B cell (primary cell): ENCODE results near the gene KCNIP2. TPM values are rescaled to one million over a fixed set of nuclear protein-coding genes. Genes with fewer than 3 reads are reported as not detected.

Experiments used
- ATAC-seq: fragments of 200-7000 bp; cut with Tn5 transposase; one replicate; pipeline ENCODE4 v1.10.0; 2021; ENCODE audit warnings: low read depth, mild to moderate bottlenecking, moderate number of reproducible peaks, moderate library complexity
- CTCF ChIA-PET: fragments of 350-600 bp; sonication (Branson Sonifier 250); formaldehyde crosslinking; loops from one replicate; lab custom pipeline; 2021; ENCODE audit warnings: antibody characterized with exemption, inconsistent platforms; lab: Charles Lee
- POLR2A ChIA-PET: fragments of 350-600 bp; sonication (Branson Sonifier 250); formaldehyde crosslinking; loops from one replicate; lab custom pipeline; 2021; ENCODE audit warnings: antibody characterized with exemption; lab: Charles Lee
- DNase-seq: peaks from one replicate; pipeline ENCODE4 v3.0.0; 2013
- H2AFZ ChIP-seq: 2 replicates; pipeline ENCODE4 v1.6.1; 2012; ENCODE audit warnings: mild to moderate bottlenecking, low read depth, low read length; ENCODE audit not compliant: insufficient read depth, poor library complexity, severe bottlenecking
- H3K27ac ChIP-seq, 2 donors: 1 replicate in 1 of 2; 2 replicates in 1 of 2; pipeline ENCODE4 v1.5.1; 2012 to 2013; ENCODE audit warnings: low read length in 2 of 2, mild to moderate bottlenecking in 2 of 2, moderate library complexity in 1 of 2
- H3K27me3 ChIP-seq, 4 experiments: fragments of 200-600 bp in 1 of 4; sonication (generic) in 1 of 4; replicated peaks in 1 of 4; 1 replicate in 2 of 4; 2 replicates in 2 of 4; pipeline versions ENCODE4 v1.6.1 to v1.7.0; 2013 to 2016; ENCODE audit warnings: low read length in 3 of 4, mild to moderate bottlenecking in 2 of 4, mixed read lengths in 1 of 4, moderate library complexity in 1 of 4; ENCODE audit not compliant: insufficient read depth in 4 of 4, control insufficient read depth in 3 of 4; ENCODE audit errors: control extremely low read depth in 1 of 4
- H3K36me3 ChIP-seq, 2 experiments: replicated peaks in 1 of 2; 1 replicate in 1 of 2; 2 replicates in 1 of 2; pipeline versions ENCODE4 v1.6.1 to v1.7.1; 2013; ENCODE audit warnings: low read length in 1 of 2; ENCODE audit not compliant: insufficient read depth in 2 of 2, control insufficient read depth in 1 of 2; ENCODE audit errors: control extremely low read depth in 1 of 2, extremely low read depth in 1 of 2
- H3K4me1 ChIP-seq, 2 donors: fragments of 200-600 bp in 1 of 2; sonication (generic) in 1 of 2; 1 replicate in 1 of 2; 2 replicates in 1 of 2; pipeline versions ENCODE4 v1.5.1 to v1.6.1; 2013 to 2017; ENCODE audit warnings: low read length in 2 of 2; ENCODE audit not compliant: control insufficient read depth in 2 of 2, insufficient read depth in 2 of 2
- H3K4me2 ChIP-seq: replicated peaks from 2 replicates; pipeline ENCODE3; 2012; ENCODE audit warnings: mild to moderate bottlenecking, low read depth, low read length; ENCODE audit not compliant: poor library complexity, severe bottlenecking
- H3K4me3 ChIP-seq, 5 experiments: fragments of 200-600 bp in 1 of 5; sonication (generic) in 1 of 5; 1 replicate in 3 of 5; 2 replicates in 2 of 5; pipeline versions ENCODE4 v1.5.1 to v1.7.0; 2011 to 2016; ENCODE audit warnings: low read length in 4 of 5, mild to moderate bottlenecking in 4 of 5, low read depth in 2 of 5, control low read depth in 1 of 5, moderate library complexity in 1 of 5; ENCODE audit not compliant: insufficient read depth in 1 of 5; ENCODE audit errors: control extremely low read depth in 1 of 5, extremely low read depth in 1 of 5
- H3K79me2 ChIP-seq: fragments of 200-600 bp; sonication (generic); one replicate; pipeline ENCODE4 v1.6.0; 2016; ENCODE audit warnings: low read length; ENCODE audit not compliant: control insufficient read depth, insufficient read depth
- H3K9ac ChIP-seq: fragments of 200-600 bp; sonication (generic); 2 replicates; pipeline ENCODE4 v1.6.1; 2017; ENCODE audit warnings: mild to moderate bottlenecking, low read length, moderate library complexity
- H3K9me3 ChIP-seq, 3 donors: one replicate each; pipeline versions ENCODE4 v1.6.1 to v1.7.1; 2013; ENCODE audit warnings: low read length in 2 of 3; ENCODE audit not compliant: control insufficient read depth in 2 of 3, insufficient read depth in 1 of 3; ENCODE audit errors: control extremely low read depth in 1 of 3
- H4K20me1 ChIP-seq: 2 replicates; pipeline ENCODE4 v1.6.0; 2012; ENCODE audit warnings: mild to moderate bottlenecking, low read length; ENCODE audit not compliant: insufficient read depth, control insufficient read depth, poor library complexity, severe bottlenecking
- H3K27ac Mint-ChIP-seq: one replicate; pipeline ENCODE4 v1.8.0; 2021; ENCODE audit warnings: mixed read lengths
- H3K27me3 Mint-ChIP-seq: one replicate; pipeline ENCODE4 v1.8.0; 2021; ENCODE audit warnings: mixed read lengths
- H3K4me1 Mint-ChIP-seq: one replicate; pipeline ENCODE4 v1.8.0; 2021; ENCODE audit warnings: mixed read lengths
- H3K4me3 Mint-ChIP-seq: one replicate; pipeline ENCODE4 v1.8.0; 2021; ENCODE audit warnings: mixed read lengths
- H3K9me3 Mint-ChIP-seq: one replicate; pipeline ENCODE4 v1.8.0; 2022; ENCODE audit warnings: mixed read lengths; ENCODE audit not compliant: insufficient read depth
- CTCF ChIP-seq: fragments of 200-600 bp; IDR thresholded peaks from one replicate; pipeline ENCODE4 v1.8.0; 2022; ENCODE audit warnings: antibody characterized with exemption, mild to moderate bottlenecking
- EZH2 ChIP-seq: IDR thresholded peaks from 2 replicates; pipeline ENCODE4 v1.6.1; 2012; ENCODE audit warnings: borderline replicate concordance, low read depth, mild to moderate bottlenecking, moderate library complexity, low read length; ENCODE audit not compliant: insufficient read depth, poor library complexity, severe bottlenecking
- WGBS: methylation state at CpG from one replicate; pipeline ENCODE4 v1.1.5; 2013; ENCODE audit warnings: missing lambda C conversion rate; ENCODE audit not compliant: insufficient coverage; 5-methylcytosine and 5-hydroxymethylcytosine counted together
- intact Hi-C: fragments of 100-400 bp; cut with micrococcal nuclease; formaldehyde crosslinking; loops from one replicate; pipeline ENCODE4 v1.10.0; 2022
- polyA plus RNA-seq: library from polyadenylated mRNA; depleted of rRNA; stranded (reverse); fragments of >200 nt; gene quantifications from 2 replicates; pipeline ENCODE4 v1.2.3, GENCODE V29; 2012
- total RNA-seq, 2 donors: library from RNA; stranded (reverse); fragments of 120-200 nt in 1 of 2; gene quantifications; 1 replicate in 1 of 2; 2 replicates in 1 of 2; pipeline versions ENCODE4 v1.2.3 to v1.2.4, GENCODE V29; 2013 to 2022

The KCNIP2 gene
- total and polyA plus RNA-seq, 2 donors (not counting 1 experiment from before 2014, with no cell fraction given) = 3.5 to 34.7 TPM

- peaks cover 45% of the 10 kb centered on the region for H3K4me1 Mint-ChIP-seq
- no peak overlapping the region for H3K9ac ChIP-seq
- peaks cover 100% of the 10 kb centered on the region for H3K79me2 ChIP-seq
- H3K4me3 ChIP-seq = no peak overlapping the region
- H3K27me3 ChIP-seq = no peaks in the 10 kb centered on the region
- peaks cover 10 to 57% of the 10 kb centered on the region in 2 experiments for H3K36me3 ChIP-seq
- intact Hi-C loops = no loop called here
- ATAC-seq = no peak
- WGBS = 89% methylated on average over 1 of the region's 4 CpGs
- H3K4me2 ChIP-seq = no peak overlapping the region
- H3K9me3 ChIP-seq = no peaks in the 10 kb centered on the region
- peaks cover 96% of the 10 kb centered on the region for H4K20me1 ChIP-seq
- no peak overlapping the region for H2AFZ ChIP-seq
- H3K27ac ChIP-seq = peak overlapping the region in 1 of 2 donors; percentile 81
- H3K4me3 Mint-ChIP-seq = no peak overlapping the region
- DNase-seq = no peak
- CTCF ChIA-PET = interaction anchor here (1.2 to 4.6 kb wide), 4 partner anchors 25 to 260 kb away, joined by 3 to 38 read pairs (median 4); no protein-coding TSS in a partner anchor
- TF ChIP-seq CTCF = no peak
- TF ChIP-seq EZH2 = no peak
- H3K27ac Mint-ChIP-seq = peak overlapping the region; percentile 54
- no peaks in the 10 kb centered on the region for H3K27me3 Mint-ChIP-seq
- POLR2A ChIA-PET = no interaction called here
- peaks cover 24 to 27% of the 10 kb centered on the region in 2 donors for H3K4me1 ChIP-seq
- no peaks in the 10 kb centered on the region for H3K9me3 Mint-ChIP-seq
Measured at GRCh38 chr10:101812606-101813005, 31.0 kb downstream of the KCNIP2 start.

- H3K9me3 ChIP-seq = no peaks in the 10 kb centered on the region
- no peak overlapping the region for H3K4me3 Mint-ChIP-seq
- H3K79me2 ChIP-seq = peaks cover 95% of the 10 kb centered on the region
- H3K36me3 ChIP-seq = peaks cover 12 to 90% of the 10 kb centered on the region in 2 experiments
- H3K27ac ChIP-seq = peak overlapping the region in 1 of 2 donors; percentile 3
- no peak overlapping the region for H3K4me3 ChIP-seq
- H3K9me3 Mint-ChIP-seq = no peaks in the 10 kb centered on the region
- intact Hi-C loops = no loop called here
- WGBS = 86% methylated on average over 1 of the region's 1 CpG
- H3K27ac Mint-ChIP-seq = no peak overlapping the region
- H3K4me1 Mint-ChIP-seq = peaks cover 16% of the 10 kb centered on the region
- no peak overlapping the region for H3K4me2 ChIP-seq
- ChIA-PET CTCF (interaction anchor here (1.4 kb wide), 1 partner anchor 34 kb away, joined by 4 read pairs; no protein-coding TSS in a partner anchor), POLR2A (no interaction called here)
- no peak for DNase-seq
- TF ChIP-seq CTCF (no peak), EZH2 (no peak)
- H3K27me3 Mint-ChIP-seq = no peaks in the 10 kb centered on the region
- H2AFZ ChIP-seq = no peak overlapping the region
- no peak overlapping the region for H3K9ac ChIP-seq
- no peak for ATAC-seq
- H4K20me1 ChIP-seq = peaks cover 92% of the 10 kb centered on the region
- no peaks in the 10 kb centered on the region for H3K27me3 ChIP-seq
- peaks cover 0 to under 1% of the 10 kb centered on the region in 2 donors for H3K4me1 ChIP-seq
Measured at GRCh38 chr10:101807158-101807557, 36.4 kb downstream of the KCNIP2 start.
